ENCODE data around the gene BCLAF1. TPM values are rescaled to one million over a fixed set of nuclear protein-coding genes. Genes with fewer than 3 reads are reported as not detected.

The BCLAF1 gene
- total RNA-seq, 1 experiment from 2014 or later = 175 TPM

- no peak for DNase-seq (ENCODE audit: unreplicated experiment)
- ChIA-PET CTCF (interaction anchor here (0.6 to 2.7 kb wide), 27 partner anchors 9 to 826 kb away, joined by 3 to 16 read pairs (median 5); partner anchors contain the start of genes BCLAF1, MAP7 and MTFR2), POLR2A (interaction anchor here (0.6 to 3.8 kb wide), 8 partner anchors 12 to 231 kb away, joined by 3 to 19 read pairs (median 4); partner anchors contain the start of genes BCLAF1 and MTFR2)
- Mint-ChIP-seq H3K36me3 (ENCODE audit: insufficient read depth, unreplicated experiment) (no peaks in the 10 kb centered on the region), H3K4me1 (ENCODE audit: insufficient read depth, unreplicated experiment) (no peaks in the 10 kb centered on the region), H3K9me3 (ENCODE audit: unreplicated experiment) (no peaks in the 10 kb centered on the region), H3K27ac (ENCODE audit: low read depth, unreplicated experiment) (no peak overlapping the region), H3K27me3 (ENCODE audit: insufficient read depth, unreplicated experiment) (no peaks in the 10 kb centered on the region), H3K4me3 (ENCODE audit: unreplicated experiment) (no peak overlapping the region)
- intact Hi-C loops (cut with micrococcal nuclease) = loop anchor here (1.0 to 5.0 kb wide), 5 partner anchors 68 to 866 kb away; partner anchors contain the start of gene MTFR2
- TF ChIP-seq CTCF (IDR thresholded peaks at IDR 0.05; ENCODE audit: unreplicated experiment) = no peak
- BruUV-seq (replicated peaks) = no TSS peak
Observed at GRCh38 chr6:136317971-136318370, 28.3 kb upstream of the BCLAF1 start.

DNA sequence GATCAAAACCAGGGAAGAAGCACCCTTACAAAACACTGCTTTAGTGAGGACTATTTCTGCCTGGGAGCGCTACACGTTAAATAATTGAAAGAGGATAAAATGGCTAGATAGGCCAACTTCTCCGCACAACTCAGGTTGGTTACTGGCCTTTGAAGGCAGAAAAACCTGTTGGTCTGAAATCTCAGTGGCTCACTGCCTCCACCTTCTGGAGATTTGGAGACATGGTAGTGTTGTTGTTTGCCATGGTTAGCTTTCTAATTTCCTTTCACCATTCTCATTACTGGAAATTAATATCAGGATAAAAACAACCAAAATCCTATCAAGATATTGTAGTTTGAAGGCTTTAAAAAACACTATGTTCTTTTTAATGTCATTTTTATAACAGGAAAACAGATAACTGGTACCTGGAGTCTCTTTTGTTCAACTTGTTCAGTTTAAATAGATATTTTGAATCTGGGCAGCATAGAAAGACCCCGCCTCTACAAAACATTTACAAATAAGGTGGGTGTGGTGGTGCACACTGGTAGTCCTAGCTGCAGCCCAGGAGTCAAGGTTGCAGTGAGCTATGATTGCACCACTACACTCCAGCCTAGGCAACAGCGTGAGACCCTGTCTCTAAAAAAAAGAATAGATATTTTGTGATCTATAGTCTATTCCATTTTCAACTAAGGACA is 27.5 kb upstream of the BCLAF1 start:
- peak; percentile 63 for TF ChIP-seq CTCF (IDR thresholded peaks at IDR 0.05; ENCODE audit: unreplicated experiment)
- ChIA-PET POLR2A (interaction anchor here (0.9 to 3.8 kb wide), 8 partner anchors 13 to 68 kb away, joined by 3 to 19 read pairs (median 4); partner anchors contain the start of gene BCLAF1), CTCF (interaction anchor here (0.6 to 2.7 kb wide), 28 partner anchors 9 to 869 kb away, joined by 3 to 16 read pairs (median 4); partner anchors contain the start of genes BCLAF1, MAP7 and MTFR2)
- BruUV-seq (replicated peaks) = no TSS peak
- Mint-ChIP-seq H3K4me1 (ENCODE audit: insufficient read depth, unreplicated experiment) (no peaks in the 10 kb centered on the region), H3K36me3 (ENCODE audit: insufficient read depth, unreplicated experiment) (no peaks in the 10 kb centered on the region), H3K27me3 (ENCODE audit: insufficient read depth, unreplicated experiment) (no peaks in the 10 kb centered on the region), H3K9me3 (ENCODE audit: unreplicated experiment) (no peaks in the 10 kb centered on the region), H3K27ac (ENCODE audit: low read depth, unreplicated experiment) (no peak overlapping the region), H3K4me3 (ENCODE audit: unreplicated experiment) (no peak overlapping the region)
- intact Hi-C loops (cut with micrococcal nuclease) = loop anchor here (1.0 to 5.0 kb wide), 5 partner anchors 67 to 865 kb away; partner anchors contain the start of gene MTFR2
- DNase-seq (ENCODE audit: unreplicated experiment) = peak; percentile 79

DNA sequence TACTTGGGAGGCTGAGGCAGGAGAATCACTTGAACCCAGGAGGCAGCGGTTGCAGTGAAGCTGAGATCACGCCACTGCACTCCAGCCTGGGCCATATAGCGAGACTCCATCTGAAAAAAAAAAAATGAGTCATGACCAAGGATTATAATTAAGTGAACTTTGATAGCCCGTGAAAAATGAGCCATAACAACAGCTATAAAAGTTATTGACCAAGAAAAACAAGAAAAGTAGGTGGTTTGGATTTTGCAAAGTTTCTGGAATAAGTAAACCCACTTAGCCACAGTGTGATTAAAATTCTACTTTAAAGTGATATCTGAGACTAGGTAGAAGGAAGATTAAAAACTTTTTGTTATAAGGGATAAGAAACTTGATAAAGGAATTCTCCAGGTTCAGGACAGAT is 25.9 kb upstream of the BCLAF1 start:
- H3K36me3 Mint-ChIP-seq (ENCODE audit: insufficient read depth, unreplicated experiment) = no peaks in the 10 kb centered on the region
- no peaks in the 10 kb centered on the region for H3K4me1 Mint-ChIP-seq (ENCODE audit: insufficient read depth, unreplicated experiment)
- intact Hi-C loops (cut with micrococcal nuclease) = loop anchor here (5.0 kb wide), 2 partner anchors 783 to 863 kb away; no protein-coding TSS in a partner anchor
- no peak for TF ChIP-seq CTCF (IDR thresholded peaks at IDR 0.05; ENCODE audit: unreplicated experiment)
- no peak for DNase-seq (ENCODE audit: unreplicated experiment)
- POLR2A ChIA-PET = interaction anchor here (0.6 kb wide), 1 partner anchor 26 kb away, joined by 3 read pairs; the partner anchor contains the start of gene BCLAF1
- no peak overlapping the region for H3K4me3 Mint-ChIP-seq (ENCODE audit: unreplicated experiment)
- CTCF ChIA-PET = interaction anchor here (0.6 to 2.7 kb wide), 7 partner anchors 34 to 809 kb away, joined by 3 to 13 read pairs (median 4); partner anchors contain the start of gene MAP7
- BruUV-seq (replicated peaks) = no TSS peak
- no peaks in the 10 kb centered on the region for H3K9me3 Mint-ChIP-seq (ENCODE audit: unreplicated experiment)
- H3K27ac Mint-ChIP-seq (ENCODE audit: low read depth, unreplicated experiment) = no peak overlapping the region
- H3K27me3 Mint-ChIP-seq (ENCODE audit: insufficient read depth, unreplicated experiment) = no peaks in the 10 kb centered on the region

GRCh38 chr6:136312975-136313374 is 23.3 kb upstream of the BCLAF1 start:
- ChIA-PET CTCF (interaction anchor here (0.6 kb wide), 1 partner anchor 219 kb away, joined by 3 read pairs; no protein-coding TSS in a partner anchor), POLR2A (interaction anchor here (2.0 kb wide), 1 partner anchor 24 kb away, joined by 6 read pairs; the partner anchor contains the start of gene BCLAF1)
- Mint-ChIP-seq H3K27ac (ENCODE audit: low read depth, unreplicated experiment) (no peak overlapping the region), H3K4me3 (ENCODE audit: unreplicated experiment) (no peak overlapping the region), H3K9me3 (ENCODE audit: unreplicated experiment) (no peaks in the 10 kb centered on the region), H3K4me1 (ENCODE audit: insufficient read depth, unreplicated experiment) (no peaks in the 10 kb centered on the region), H3K27me3 (ENCODE audit: insufficient read depth, unreplicated experiment) (no peaks in the 10 kb centered on the region), H3K36me3 (ENCODE audit: insufficient read depth, unreplicated experiment) (no peaks in the 10 kb centered on the region)
- no peak for TF ChIP-seq CTCF (IDR thresholded peaks at IDR 0.05; ENCODE audit: unreplicated experiment)
- DNase-seq (ENCODE audit: unreplicated experiment) = no peak
- no TSS peak for BruUV-seq (replicated peaks)
- intact Hi-C loops (cut with micrococcal nuclease) = no loop called here

Measured in MCF 10A (cell line).